GM21528 (cell line): Measurements from ENCODE around the gene PTGS1.
"Not testable (repeated sequence)": the region's sequence is repeated elsewhere in the genome, so short reads cannot be mapped to it uniquely, and the experiment has no call there.

Source experiments
- ATAC-seq: cut with Tn5 transposase; IDR thresholded peaks from one replicate; pipeline ENCODE4 v1.9.1; 2021; ENCODE audit warnings: mild to moderate bottlenecking, moderate library complexity; ENCODE audit not compliant: unreplicated experiment, low FRiP score

PTGS1 gene

GRCh38 chr9:122370869-122371755 is at the start of gene PTGS1:
TSS of gene PTGS1 (plus strand) at chr9:122371024. CDS start at chr9:122371085, 61 bp downstream.
- ATAC-seq: peak; percentile 58

- ATAC-seq: no peak
These were observed 48.3 kb upstream of the PTGS1 start for GRCh38 chr9:122322553-122322952.

DNA sequence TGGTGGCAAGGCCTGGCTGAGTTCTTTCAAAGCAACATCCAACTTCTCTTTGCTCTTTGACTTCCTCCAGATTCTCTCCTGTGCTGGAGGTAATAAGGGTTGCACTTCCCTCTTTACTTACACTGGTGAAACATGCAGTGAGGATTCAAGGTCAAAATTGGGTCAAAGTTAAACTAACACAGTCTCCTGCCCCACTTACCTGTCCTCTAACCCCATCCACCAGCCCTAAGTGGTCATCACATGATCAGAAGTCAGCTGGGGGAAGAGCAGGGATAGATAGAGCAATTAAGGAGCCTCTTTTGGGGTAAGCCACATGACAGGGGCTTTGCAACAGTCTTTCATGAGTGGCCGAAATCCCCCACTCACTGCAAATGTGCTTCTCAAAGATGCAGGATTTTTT is 46.2 kb upstream of the PTGS1 start:
- not testable (repeated sequence) for ATAC-seq

DNA sequence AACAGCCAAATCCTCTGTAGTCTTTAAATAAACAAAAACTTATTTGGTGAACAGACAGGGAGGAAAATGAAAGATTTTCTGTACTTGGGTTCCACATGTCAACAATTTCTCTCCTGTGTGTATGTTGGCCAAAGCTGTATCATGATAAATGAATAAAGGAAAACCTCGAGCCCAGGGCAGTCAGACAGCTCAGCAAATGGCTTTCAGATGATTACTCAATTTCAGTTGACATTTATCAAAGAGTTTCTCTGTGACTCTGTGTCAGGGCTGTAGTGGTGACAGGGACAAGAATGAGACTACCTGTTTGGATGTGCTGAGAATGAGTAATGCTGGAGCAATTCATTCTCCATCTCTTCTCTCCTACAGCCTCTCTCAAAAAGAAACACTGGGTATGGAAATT is 45.7 kb upstream of the PTGS1 start:
- no peak for ATAC-seq

- no peak for ATAC-seq
These were observed 43.6 kb upstream of the PTGS1 start for GRCh38 chr9:122327175-122327574.

DNA sequence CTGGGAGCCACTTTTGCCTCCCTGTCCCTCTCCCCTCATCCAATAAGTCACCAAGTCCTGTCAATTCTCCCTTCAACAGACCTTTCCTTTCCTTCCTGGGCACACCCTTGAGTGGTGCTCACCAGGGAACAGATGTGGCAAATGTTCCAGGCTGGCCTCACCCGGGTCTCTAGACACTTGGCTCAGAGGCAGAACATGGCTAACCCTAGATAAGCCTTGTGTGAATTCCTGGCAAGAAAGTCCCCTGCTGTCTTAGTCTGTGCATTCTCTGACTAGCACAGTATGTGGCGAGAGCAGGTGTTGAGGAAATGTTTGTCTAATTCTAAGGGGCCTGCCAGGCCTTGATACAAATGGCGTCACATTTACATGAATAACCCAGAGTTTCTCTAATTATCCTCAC is 41.2 kb upstream of the PTGS1 start:
- no peak for ATAC-seq

DNA sequence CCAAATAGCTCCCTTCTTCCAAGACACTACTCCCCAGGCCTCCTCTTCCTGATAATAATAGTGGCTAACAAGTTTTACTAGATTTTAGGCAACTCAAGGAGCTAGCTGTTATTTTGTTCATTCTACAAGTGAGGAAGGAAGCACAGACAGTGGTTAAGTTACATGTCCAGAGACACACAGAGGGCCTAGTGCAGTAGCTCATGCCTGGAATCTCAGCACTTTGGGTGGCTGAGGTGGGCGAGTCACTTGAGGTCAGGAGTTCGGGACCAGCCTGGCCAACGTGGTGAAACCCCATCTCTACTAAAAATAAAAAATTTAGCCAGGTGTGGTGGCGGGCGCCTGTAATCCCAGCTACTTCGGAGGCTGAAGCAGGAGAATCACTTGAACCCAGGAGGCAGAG is 40.4 kb upstream of the PTGS1 start:
- ATAC-seq: not testable (repeated sequence)

DNA sequence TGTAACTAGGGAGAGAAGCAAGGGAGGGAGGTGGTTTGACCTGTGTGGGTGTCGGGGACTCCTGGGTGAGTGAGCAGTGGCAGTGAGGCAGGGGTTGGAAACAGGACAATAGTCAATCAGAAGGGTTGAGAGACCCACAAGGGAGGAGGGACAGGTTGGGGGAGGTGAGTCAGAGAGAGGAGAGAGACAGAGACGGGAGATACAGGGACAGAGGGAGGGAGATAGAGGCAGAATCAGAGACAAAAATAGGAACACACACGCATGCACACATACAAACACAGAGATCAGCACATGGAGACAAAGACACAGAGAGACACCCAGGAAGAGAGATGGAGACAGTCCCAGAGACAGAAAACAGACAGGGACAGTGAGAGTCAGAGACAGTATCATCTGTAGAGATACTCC is 39.3 kb upstream of the PTGS1 start:
- no peak for ATAC-seq

- no peak for ATAC-seq
These were observed 38.7 kb upstream of the PTGS1 start for GRCh38 chr9:122332083-122332482.

GRCh38 chr9:122332644-122333043 is 38.2 kb upstream of the PTGS1 start:
- no peak for ATAC-seq

DNA sequence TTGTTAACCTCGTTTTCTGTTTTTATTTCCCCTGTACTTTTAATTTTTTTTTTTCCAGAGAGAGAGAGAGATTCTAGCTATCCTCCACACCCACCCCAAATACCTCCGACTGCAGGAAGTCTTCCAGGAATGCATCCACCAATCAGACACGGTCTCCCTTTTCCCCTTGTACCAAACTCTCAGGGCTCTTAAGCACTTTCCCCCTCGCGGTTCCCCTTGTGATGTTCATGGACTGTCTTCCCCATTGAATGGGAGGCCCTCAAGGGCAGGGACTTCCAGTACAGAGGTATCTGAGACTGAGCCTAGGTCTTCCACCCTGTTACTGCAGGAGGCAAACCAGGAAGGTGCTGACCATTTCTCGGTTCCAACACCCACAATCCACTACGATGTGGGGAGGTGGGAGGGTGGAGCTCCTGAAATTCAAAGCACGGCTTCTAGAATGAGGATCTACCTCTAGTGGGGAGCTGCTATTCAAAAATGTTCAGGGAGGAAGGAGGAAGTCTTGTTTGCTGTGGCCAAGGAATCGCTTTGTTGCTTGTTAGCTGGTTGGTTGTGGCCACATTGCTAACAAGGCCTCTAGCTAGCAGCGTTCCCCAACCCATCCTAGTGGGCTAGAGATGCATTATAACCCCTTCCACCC is 37.5 kb upstream of the PTGS1 start:
- ATAC-seq: no peak

DNA sequence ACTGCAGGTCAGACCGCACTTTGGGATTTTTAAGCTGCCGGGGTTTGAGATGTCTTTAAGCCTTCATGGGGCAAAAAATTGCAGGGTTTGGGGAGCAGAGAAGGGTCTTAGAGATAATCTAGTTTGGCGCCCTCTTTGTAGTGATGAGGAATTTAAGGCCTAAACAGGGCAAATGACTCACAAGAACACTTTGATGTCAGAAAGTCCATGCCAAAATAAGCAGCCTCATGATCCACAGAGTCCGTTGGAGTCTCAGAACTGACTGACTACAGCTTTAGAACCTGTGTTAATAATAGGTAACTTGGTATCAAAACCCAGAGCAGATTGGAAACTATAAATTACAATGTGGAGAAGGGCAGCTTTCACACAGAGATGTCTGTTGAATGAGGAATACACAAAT is 35.9 kb upstream of the PTGS1 start:
- ATAC-seq: no peak

- ATAC-seq: no peak
These were observed 34.6 kb upstream of the PTGS1 start for GRCh38 chr9:122336189-122336588.

DNA sequence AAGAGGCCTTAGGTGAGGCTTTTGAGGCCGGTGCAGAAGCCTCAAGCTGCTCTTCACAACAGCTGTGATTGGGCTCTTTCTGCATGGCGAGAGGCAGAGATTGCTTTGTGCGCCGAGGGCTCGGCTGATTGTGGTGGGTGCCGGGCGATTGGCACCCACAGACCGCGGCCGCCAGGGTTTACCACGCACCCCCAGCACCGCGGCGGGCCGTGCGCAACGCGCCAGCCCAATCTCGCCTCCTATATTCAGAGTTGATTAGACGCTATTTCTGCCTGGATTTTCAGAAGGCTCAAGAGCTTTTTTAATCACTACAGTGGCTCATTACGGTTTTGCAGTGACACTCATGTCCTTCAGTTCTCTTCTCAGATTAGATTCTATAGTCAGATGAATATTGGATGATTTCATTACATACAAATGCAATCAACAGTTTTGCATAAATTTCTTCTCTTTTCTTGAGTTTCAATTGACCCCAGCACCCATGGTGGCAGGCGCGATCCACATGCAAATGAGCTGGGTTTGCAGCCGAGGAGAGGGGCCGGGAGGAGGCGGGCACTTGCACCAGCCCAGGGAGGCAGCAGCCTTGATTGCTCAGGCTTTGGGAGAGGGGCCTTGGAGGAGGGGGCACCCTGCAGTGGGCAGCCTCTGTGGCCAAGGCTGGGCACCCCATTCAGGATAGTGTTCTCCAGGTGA is 33.8 kb upstream of the PTGS1 start:
- ATAC-seq: no peak

GRCh38 chr9:122337556-122337929 is 33.3 kb upstream of the PTGS1 start:
- no peak for ATAC-seq

DNA sequence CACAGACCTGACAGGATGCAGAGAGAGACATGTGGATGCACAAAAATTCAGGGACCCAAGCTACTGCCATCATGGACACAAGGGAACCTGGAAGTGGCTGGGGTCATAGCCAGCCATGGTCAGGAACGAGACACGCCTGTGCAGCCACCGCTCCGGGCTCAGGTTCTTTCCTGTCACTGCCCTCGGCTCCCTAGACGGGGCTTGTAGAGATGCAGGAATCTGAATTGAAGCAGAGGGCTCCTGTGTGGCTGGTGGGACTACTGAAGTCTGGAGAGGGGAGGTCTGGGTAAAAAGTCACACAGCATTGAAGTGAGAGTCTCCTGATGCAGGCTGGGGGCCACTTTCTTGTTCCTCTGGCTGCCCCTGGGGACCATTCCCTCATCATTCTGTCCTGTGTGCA is 32.3 kb upstream of the PTGS1 start:
- no peak for ATAC-seq

DNA sequence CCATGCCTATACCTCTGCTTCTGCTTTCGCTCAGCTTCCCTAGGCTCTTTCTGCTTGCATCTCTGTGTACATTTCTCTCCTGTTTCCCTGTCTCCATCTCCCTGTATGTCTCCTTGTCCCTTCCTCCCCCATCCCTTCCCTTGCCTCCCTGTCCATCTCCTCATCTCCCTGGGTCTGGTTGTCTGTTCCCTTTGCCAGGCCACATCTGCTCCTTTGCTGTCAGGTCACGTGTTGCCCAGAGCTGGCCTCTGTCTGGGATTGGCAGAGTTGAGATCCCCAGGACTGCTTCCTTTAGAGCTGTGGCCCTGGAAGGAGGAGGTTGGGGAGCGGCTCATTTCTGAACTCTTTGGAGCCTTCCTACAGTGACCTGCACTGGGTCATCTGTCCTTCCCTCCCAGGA is 31.8 kb upstream of the PTGS1 start:
- no peak for ATAC-seq

DNA sequence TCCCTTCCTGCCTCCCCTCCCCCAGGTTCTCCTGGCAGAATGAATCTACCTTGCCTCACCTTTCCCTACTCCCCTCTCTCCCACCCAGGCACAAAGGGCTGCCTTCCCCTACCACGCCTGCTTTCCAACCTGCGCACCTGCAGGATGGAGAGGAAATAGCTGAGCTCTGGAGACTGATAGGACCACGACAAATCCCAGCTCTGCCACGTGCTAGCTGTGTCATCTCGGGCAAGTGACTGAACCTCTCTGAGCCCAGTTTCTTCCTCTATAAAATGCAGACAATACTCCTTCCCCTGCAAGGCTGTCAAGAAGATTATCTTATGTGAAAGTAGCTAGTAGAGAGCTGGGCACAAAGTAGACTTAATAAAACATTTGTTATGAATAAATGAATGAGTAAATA is 31.2 kb upstream of the PTGS1 start:
- ATAC-seq: no peak

DNA sequence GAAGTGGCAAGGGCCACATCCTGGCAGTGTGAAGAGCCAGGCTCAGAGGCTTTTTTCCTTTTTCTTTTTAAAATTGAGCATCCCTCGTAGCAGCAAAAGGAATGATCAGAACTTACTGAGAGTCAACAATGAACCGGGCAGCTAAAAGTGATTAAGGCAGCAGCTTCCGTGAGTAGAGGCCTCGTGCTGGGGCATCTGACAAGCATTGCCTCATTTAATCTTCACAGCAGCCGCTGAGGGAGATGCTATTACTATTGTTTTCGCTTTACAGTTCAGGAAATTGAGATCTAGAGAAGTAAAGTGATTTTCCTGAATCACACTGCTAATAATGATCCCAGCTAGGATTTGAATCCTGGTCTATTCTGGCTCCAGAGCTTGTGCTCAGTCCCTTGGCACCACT is 30.7 kb upstream of the PTGS1 start:
- no peak for ATAC-seq

DNA sequence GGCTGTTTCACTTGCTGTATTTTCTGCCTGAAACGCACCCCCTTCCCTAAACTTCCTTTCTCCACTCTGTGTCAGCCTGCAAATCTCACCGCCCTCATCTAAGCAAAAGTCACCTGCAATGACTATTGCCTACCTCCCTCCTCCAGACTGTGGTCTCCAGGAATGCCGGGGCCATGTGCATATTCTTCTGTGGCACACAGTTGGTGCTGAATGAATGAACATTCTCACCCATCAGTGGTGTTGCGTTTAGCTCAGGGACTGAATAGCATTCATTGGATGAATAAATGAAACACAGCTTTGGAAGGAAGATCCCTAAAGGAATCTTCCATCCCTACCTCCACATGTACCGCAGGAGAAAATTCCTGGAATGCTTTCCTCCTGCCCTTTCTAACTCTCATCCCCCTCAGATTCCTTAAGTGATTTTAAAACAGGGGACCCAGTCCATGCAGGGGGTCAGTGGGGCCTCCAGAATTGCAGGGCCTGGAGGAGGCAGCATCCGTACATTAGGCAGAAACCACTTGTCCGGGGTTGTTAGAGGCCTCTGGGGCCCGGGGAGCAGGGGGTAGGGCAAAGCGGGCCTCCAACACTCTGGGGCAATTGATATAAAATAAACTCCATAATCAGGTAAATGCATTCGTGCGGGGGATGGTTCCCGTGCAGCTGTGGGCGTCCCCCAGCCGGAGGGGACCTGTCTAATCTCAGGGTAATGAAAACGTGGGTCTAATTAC is 28.3 kb upstream of the PTGS1 start:
- no peak for ATAC-seq
